ENCODE measurements around the gene SPAG5.

DNA sequence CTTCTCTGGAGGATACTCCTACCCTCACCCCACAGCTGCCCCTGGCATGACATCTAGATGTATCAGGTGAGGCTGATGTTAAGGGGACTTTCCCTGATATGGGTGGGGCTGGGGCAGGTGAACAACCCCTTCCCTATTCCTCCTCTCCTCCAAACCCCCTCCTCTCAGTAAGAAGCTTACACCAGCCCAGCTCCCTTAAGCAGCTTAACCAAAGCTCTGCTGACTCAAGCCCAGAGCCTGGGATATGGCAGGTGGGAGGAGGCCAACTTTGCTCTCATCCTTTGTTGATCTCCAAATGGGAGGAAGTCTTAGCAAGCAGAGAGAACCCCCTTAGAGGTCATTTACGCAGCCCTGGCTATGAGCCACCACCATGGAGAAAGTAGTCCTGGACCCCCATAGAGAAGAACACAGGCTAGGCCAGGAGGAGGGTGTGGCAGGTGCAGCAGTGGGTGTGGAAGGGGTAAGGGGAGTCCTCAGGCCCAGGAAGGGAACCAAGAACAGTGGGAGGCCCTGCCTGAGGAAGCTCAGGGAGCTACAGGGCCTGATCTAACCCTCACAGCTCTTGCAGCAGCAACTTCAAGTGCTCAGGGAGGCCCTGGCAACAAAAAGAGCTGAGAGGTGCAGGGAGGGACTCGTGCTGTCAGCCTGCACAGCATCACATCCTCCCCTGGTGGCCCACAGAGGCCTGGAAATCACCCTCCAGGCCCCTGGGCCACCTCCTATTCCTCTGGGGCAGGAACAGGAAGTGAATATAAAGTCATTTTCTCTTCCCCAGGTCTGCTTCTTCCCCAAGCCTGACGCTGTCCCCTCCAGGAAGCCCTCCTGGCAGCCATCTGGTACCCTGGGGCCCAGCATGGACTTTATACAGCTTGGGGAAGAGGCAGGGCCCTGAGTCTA, 49.3 kb downstream of the SPAG5 start:
- TF ChIP-seq, protein P1, sequence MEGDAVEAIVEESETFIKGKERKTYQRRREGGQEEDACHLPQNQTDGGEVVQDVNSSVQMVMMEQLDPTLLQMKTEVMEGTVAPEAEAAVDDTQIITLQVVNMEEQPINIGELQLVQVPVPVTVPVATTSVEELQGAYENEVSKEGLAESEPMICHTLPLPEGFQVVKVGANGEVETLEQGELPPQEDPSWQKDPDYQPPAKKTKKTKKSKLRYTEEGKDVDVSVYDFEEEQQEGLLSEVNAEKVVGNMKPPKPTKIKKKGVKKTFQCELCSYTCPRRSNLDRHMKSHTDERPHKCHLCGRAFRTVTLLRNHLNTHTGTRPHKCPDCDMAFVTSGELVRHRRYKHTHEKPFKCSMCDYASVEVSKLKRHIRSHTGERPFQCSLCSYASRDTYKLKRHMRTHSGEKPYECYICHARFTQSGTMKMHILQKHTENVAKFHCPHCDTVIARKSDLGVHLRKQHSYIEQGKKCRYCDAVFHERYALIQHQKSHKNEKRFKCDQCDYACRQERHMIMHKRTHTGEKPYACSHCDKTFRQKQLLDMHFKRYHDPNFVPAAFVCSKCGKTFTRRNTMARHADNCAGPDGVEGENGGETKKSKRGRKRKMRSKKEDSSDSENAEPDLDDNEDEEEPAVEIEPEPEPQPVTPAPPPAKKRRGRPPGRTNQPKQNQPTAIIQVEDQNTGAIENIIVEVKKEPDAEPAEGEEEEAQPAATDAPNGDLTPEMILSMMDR (conservative IDR thresholded peaks at IDR 0.05), result no peak
- TF ChIP-seq ZFX (IDR thresholded peaks at IDR 0.05), result no peak
